ENCODE data around the gene UBXN6.

- TF ChIP-seq POLR2A (IDR thresholded peaks at IDR 0.05) = no peak
- TF ChIP-seq, protein P1, sequence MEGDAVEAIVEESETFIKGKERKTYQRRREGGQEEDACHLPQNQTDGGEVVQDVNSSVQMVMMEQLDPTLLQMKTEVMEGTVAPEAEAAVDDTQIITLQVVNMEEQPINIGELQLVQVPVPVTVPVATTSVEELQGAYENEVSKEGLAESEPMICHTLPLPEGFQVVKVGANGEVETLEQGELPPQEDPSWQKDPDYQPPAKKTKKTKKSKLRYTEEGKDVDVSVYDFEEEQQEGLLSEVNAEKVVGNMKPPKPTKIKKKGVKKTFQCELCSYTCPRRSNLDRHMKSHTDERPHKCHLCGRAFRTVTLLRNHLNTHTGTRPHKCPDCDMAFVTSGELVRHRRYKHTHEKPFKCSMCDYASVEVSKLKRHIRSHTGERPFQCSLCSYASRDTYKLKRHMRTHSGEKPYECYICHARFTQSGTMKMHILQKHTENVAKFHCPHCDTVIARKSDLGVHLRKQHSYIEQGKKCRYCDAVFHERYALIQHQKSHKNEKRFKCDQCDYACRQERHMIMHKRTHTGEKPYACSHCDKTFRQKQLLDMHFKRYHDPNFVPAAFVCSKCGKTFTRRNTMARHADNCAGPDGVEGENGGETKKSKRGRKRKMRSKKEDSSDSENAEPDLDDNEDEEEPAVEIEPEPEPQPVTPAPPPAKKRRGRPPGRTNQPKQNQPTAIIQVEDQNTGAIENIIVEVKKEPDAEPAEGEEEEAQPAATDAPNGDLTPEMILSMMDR (IDR thresholded peaks at IDR 0.05) = no peak
Measured at GRCh38 chr19:4432918-4433506, 24.6 kb downstream of the UBXN6 start.

Data from heart left ventricle (tissue), 13 donors.